H9 (cell line): ENCODE measurements around the gene PPFIA4. TPM values are rescaled to one million over a fixed set of nuclear protein-coding genes. Genes with fewer than 3 reads are reported as not detected.

Experiments
- DNase-seq: peaks from one replicate; pipeline ENCODE4 v3.0.0-alpha.2; 2017
- H2AFZ ChIP-seq: one replicate; pipeline ENCODE4 v1.6.1; 2013; ENCODE audit warnings: mild to moderate bottlenecking, low read length, control low read depth, moderate library complexity
- H2AK5ac ChIP-seq: 2 replicates; pipeline ENCODE4 v1.6.1; 2013; ENCODE audit warnings: low read length, control low read depth, mixed read lengths; ENCODE audit not compliant: insufficient read length
- H2BK120ac ChIP-seq: one replicate; pipeline ENCODE4 v1.6.1; 2013; ENCODE audit warnings: low read depth, mild to moderate bottlenecking, low read length, control low read depth, inconsistent platforms; ENCODE audit not compliant: poor library complexity, severe bottlenecking
- H2BK12ac ChIP-seq: 2 replicates; pipeline ENCODE4 v1.6.1; 2013; ENCODE audit warnings: low read length, control low read depth, mixed read lengths, low read depth; ENCODE audit not compliant: insufficient read length
- H2BK15ac ChIP-seq: 2 replicates; pipeline ENCODE4 v1.6.1; 2013; ENCODE audit warnings: low read depth, low read length, control low read depth
- H2BK20ac ChIP-seq: one replicate; pipeline ENCODE4 v1.6.1; 2013; ENCODE audit warnings: low read depth, mild to moderate bottlenecking, low read length, control low read depth, inconsistent platforms; ENCODE audit not compliant: poor library complexity, severe bottlenecking
- H2BK5ac ChIP-seq: 2 replicates; pipeline ENCODE4 v1.6.1; 2013; ENCODE audit warnings: low read length, control low read depth, mixed read lengths; ENCODE audit not compliant: insufficient read length
- H3K14ac ChIP-seq: 2 replicates; pipeline ENCODE4 v1.6.1; 2013; ENCODE audit warnings: low read length, control low read depth; ENCODE audit not compliant: insufficient read depth
- H3K18ac ChIP-seq: 2 replicates; pipeline ENCODE4 v1.6.1; 2013; ENCODE audit warnings: low read depth, mild to moderate bottlenecking, mixed read lengths, low read length, control low read depth; ENCODE audit not compliant: insufficient read length
- H3K23ac ChIP-seq: 2 replicates; pipeline ENCODE4 v1.6.1; 2013; ENCODE audit warnings: low read length, control low read depth, mixed read lengths, low read depth; ENCODE audit not compliant: insufficient read length
- H3K23me2 ChIP-seq: 2 replicates; pipeline ENCODE4 v1.6.1; 2013; ENCODE audit warnings: low read depth, mild to moderate bottlenecking, mixed read lengths, low read length, control low read depth; ENCODE audit not compliant: insufficient read length, poor library complexity, severe bottlenecking
- H3K27ac ChIP-seq: 2 replicates; pipeline ENCODE4 v1.5.1; 2013; ENCODE audit warnings: low read length, control low read depth, mixed read lengths, low read depth; ENCODE audit not compliant: insufficient read length
- H3K27me3 ChIP-seq: 2 replicates; pipeline ENCODE4 v1.6.1; 2013; ENCODE audit warnings: low read length, control low read depth, inconsistent platforms; ENCODE audit not compliant: insufficient read depth
- H3K4ac ChIP-seq: 2 replicates; pipeline ENCODE4 v1.6.1; 2013; ENCODE audit warnings: low read depth, mild to moderate bottlenecking, control low read depth, inconsistent platforms, low read length, moderate library complexity
- H3K4me1 ChIP-seq: 2 replicates; pipeline ENCODE4 v1.6.1; 2013; ENCODE audit warnings: low read length, control low read depth, inconsistent platforms; ENCODE audit not compliant: insufficient read depth
- H3K4me2 ChIP-seq: 2 replicates; pipeline ENCODE4 v1.6.1; 2013; ENCODE audit warnings: low read length, control low read depth, mixed read lengths; ENCODE audit not compliant: insufficient read length, insufficient read depth
- H3K56ac ChIP-seq: 2 replicates; pipeline ENCODE4 v1.6.1; 2013; ENCODE audit warnings: low read depth, mild to moderate bottlenecking, mixed read lengths, low read length, control low read depth; ENCODE audit not compliant: insufficient read length
- H3K79me1 ChIP-seq: 2 replicates; pipeline ENCODE4 v1.6.1; 2013; ENCODE audit warnings: low read depth, mild to moderate bottlenecking, moderate library complexity, low read length, control low read depth, inconsistent platforms; ENCODE audit not compliant: insufficient read depth, poor library complexity, severe bottlenecking
- H3K79me2 ChIP-seq: 2 replicates; pipeline ENCODE4 v1.6.1; 2013; ENCODE audit warnings: low read length, control low read depth, inconsistent platforms; ENCODE audit not compliant: insufficient read depth
- H3K9ac ChIP-seq: 2 replicates; pipeline ENCODE4 v1.6.1; 2013; ENCODE audit warnings: low read length, control low read depth, mixed read lengths; ENCODE audit not compliant: insufficient read length; ENCODE audit errors: extremely low read depth
- H3K9me3 ChIP-seq: one replicate; pipeline ENCODE4 v1.6.1; 2013; ENCODE audit warnings: low read depth, low read length, inconsistent platforms; ENCODE audit not compliant: control insufficient read depth
- H3T11ph ChIP-seq: one replicate; pipeline ENCODE4 v1.6.1; 2013; ENCODE audit warnings: mild to moderate bottlenecking, low read length, control low read depth, inconsistent platforms
- H4K20me1 ChIP-seq: one replicate; pipeline ENCODE4 v1.6.1; 2013; ENCODE audit not compliant: control insufficient read depth, insufficient read length, insufficient read depth
- H4K5ac ChIP-seq: 2 replicates; pipeline ENCODE4 v1.6.1; 2013; ENCODE audit warnings: low read depth, mild to moderate bottlenecking, mixed read lengths, low read length, control low read depth; ENCODE audit not compliant: insufficient read length
- H4K8ac ChIP-seq: replicated peaks from 2 replicates; pipeline ENCODE4 v1.6.1; 2013; ENCODE audit warnings: low read length, control low read depth, mixed read lengths, low read depth; ENCODE audit not compliant: insufficient read length
- H4K91ac ChIP-seq: 2 replicates; pipeline ENCODE4 v1.6.1; 2013; ENCODE audit warnings: low read depth, mild to moderate bottlenecking, moderate library complexity, mixed read lengths, low read length, control low read depth; ENCODE audit not compliant: insufficient read length
- H3K27ac Mint-ChIP-seq, 3 experiments: 2 replicates in 2 of 3; 3 replicates in 1 of 3; pipeline ENCODE4 v1.8.0; 2020 to 2021; ENCODE audit warnings: mixed read lengths in 3 of 3, mild to moderate bottlenecking in 1 of 3, moderate library complexity in 1 of 3
- H3K27me3 Mint-ChIP-seq: 2 replicates; pipeline ENCODE4 v1.8.0; 2021; ENCODE audit warnings: low read depth, mild to moderate bottlenecking, moderate library complexity, mixed read lengths
- H3K36me3 Mint-ChIP-seq, 3 experiments: 2 replicates in 2 of 3; 3 replicates in 1 of 3; pipeline ENCODE4 v1.8.0; 2020 to 2021; ENCODE audit warnings: low read depth in 3 of 3, mixed read lengths in 3 of 3; ENCODE audit not compliant: insufficient read depth in 1 of 3
- H3K4me1 Mint-ChIP-seq, 2 experiments: 2 replicates each; pipeline ENCODE4 v1.8.0; 2020; ENCODE audit warnings: mixed read lengths in 2 of 2
- H3K4me3 Mint-ChIP-seq, 2 experiments: 2 replicates in 1 of 2; 3 replicates in 1 of 2; pipeline ENCODE4 v1.8.0; 2020 to 2021; ENCODE audit warnings: mild to moderate bottlenecking in 2 of 2, mixed read lengths in 2 of 2, moderate library complexity in 1 of 2
- H3K9me3 Mint-ChIP-seq, 2 experiments: 2 replicates in 1 of 2; 3 replicates in 1 of 2; pipeline ENCODE4 v1.8.0; 2020; ENCODE audit warnings: mild to moderate bottlenecking in 2 of 2, mixed read lengths in 2 of 2, moderate library complexity in 1 of 2
- WGBS: extraction: QIAGEN DNeasy Blood & Tissue Kit; methylation state at CpG from one replicate; pipeline ENCODE4 v1.1.7; 2013; ENCODE audit warnings: missing lambda C conversion rate, low lambda C conversion rate, mixed read lengths; ENCODE audit not compliant: insufficient read length; ENCODE audit errors: extremely low coverage; 5-methylcytosine and 5-hydroxymethylcytosine counted together
- total RNA-seq: library from RNA; stranded (reverse); gene quantifications from 2 replicates; pipeline ENCODE4 v1.2.1, GENCODE V29; 2021
- TF ChIP-seq, protein P1 (sequence below): fragments of 200-600 bp; sonication (generic); conservative IDR thresholded peaks from 3 replicates; pipeline ENCODE4 v1.8.0; 2021; ENCODE audit warnings: antibody characterized with exemption, mild to moderate bottlenecking

PPFIA4 gene
- total RNA-seq, 1 experiment from 2014 or later, result 3.9 TPM

DNA sequence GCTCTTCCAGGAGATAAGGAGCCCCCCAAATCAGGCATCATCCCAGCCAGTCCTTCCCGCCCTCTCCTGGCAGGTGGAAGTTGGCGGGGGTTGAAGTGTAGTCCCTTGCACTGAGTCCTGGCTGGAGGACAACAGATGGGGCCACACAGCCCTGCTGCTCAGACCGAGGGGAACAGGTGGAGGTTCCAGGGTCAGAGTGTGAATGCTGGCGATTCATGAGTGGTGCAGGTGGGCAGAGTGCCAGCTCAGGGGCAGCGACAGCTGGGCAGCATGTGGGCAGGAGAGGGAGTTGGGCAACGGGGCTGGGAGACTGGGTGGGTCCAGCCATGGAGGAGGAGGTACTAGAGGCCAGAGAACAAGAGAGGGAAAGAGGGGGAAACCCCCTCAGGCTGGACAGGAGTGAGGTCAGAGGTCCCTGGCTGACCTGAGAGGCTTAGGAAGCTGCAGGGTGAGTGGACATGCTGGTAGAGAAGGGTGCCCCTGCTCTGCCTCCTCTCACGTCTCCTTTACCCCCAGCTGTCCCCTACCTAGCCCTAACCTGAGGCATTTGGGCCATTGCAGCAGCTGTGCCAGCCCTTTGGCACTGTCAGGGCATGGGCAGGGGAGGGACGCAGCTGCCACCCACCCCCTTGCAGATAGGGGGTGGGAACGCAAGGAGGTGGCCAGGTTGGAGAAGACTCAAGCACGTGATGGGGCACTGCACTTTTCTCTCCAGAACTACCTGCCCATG, 90.0 kb downstream of the PPFIA4 start:
- Histone ChIP-seq H4K5ac (no peak overlapping the region), H3K9ac (no peak overlapping the region)

More for the DNA sequence above, 90.0 kb downstream of the PPFIA4 start:
- no peak overlapping the region for H4K8ac ChIP-seq
- H2BK15ac ChIP-seq, result no peak overlapping the region
- no peak overlapping the region for H3K27ac ChIP-seq
- no peaks in the 10 kb centered on the region for H3K79me1 ChIP-seq
- no peak overlapping the region for H3K18ac ChIP-seq
- no peak overlapping the region for H3K56ac ChIP-seq
- no peak overlapping the region for H3T11ph ChIP-seq
- no peak overlapping the region for H2BK20ac ChIP-seq
- no peaks in the 10 kb centered on the region for H3K27me3 ChIP-seq
- Mint-ChIP-seq H3K9me3 (no peaks in the 10 kb centered on the region; a peak in 1 of 5 replicates), H3K27me3 (peaks cover 41% of the 10 kb centered on the region), H3K27ac (no peak overlapping the region; a peak in 1 of 7 replicates), H3K36me3 (no peaks in the 10 kb centered on the region), H3K4me3 (no peak overlapping the region), H3K4me1 (peaks cover 4% of the 10 kb centered on the region in 2 experiments; a peak in 1 of 4 replicates)
- no peak overlapping the region for H3K23ac ChIP-seq
- H4K91ac ChIP-seq, result no peak overlapping the region
- H2BK12ac ChIP-seq, result no peak overlapping the region
- H3K14ac ChIP-seq, result no peak overlapping the region
- no peak overlapping the region for H2BK5ac ChIP-seq
- no peaks in the 10 kb centered on the region for H3K79me2 ChIP-seq
- TF ChIP-seq, protein P1, sequence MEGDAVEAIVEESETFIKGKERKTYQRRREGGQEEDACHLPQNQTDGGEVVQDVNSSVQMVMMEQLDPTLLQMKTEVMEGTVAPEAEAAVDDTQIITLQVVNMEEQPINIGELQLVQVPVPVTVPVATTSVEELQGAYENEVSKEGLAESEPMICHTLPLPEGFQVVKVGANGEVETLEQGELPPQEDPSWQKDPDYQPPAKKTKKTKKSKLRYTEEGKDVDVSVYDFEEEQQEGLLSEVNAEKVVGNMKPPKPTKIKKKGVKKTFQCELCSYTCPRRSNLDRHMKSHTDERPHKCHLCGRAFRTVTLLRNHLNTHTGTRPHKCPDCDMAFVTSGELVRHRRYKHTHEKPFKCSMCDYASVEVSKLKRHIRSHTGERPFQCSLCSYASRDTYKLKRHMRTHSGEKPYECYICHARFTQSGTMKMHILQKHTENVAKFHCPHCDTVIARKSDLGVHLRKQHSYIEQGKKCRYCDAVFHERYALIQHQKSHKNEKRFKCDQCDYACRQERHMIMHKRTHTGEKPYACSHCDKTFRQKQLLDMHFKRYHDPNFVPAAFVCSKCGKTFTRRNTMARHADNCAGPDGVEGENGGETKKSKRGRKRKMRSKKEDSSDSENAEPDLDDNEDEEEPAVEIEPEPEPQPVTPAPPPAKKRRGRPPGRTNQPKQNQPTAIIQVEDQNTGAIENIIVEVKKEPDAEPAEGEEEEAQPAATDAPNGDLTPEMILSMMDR, result no peak
- no CpG with 5 or more reads among the region's 10 CpGs for WGBS
- H3K4ac ChIP-seq, result no peak overlapping the region
- H3K4me1 ChIP-seq, result no peaks in the 10 kb centered on the region
- DNase-seq, result no peak
- H3K23me2 ChIP-seq, result no peaks in the 10 kb centered on the region
- no peak overlapping the region for H2AK5ac ChIP-seq
- no peak overlapping the region for H2BK120ac ChIP-seq
- H2AFZ ChIP-seq, result no peak overlapping the region
- H4K20me1 ChIP-seq, result no peaks in the 10 kb centered on the region
- H3K9me3 ChIP-seq, result no peaks in the 10 kb centered on the region
- H3K4me2 ChIP-seq, result no peak overlapping the region
